ENCODE data around the gene NDUFAF2. TPM values are rescaled to one million over a fixed set of nuclear protein-coding genes. Genes with fewer than 3 reads are reported as not detected.

Gene NDUFAF2
- total and polyA plus RNA-seq, 10 of the 15 experiments (the other 5 are each of a cell fraction or from before 2014, with no cell fraction given), result 22.4 to 121 (median 65.3) TPM

- TF ChIP-seq, protein P1, sequence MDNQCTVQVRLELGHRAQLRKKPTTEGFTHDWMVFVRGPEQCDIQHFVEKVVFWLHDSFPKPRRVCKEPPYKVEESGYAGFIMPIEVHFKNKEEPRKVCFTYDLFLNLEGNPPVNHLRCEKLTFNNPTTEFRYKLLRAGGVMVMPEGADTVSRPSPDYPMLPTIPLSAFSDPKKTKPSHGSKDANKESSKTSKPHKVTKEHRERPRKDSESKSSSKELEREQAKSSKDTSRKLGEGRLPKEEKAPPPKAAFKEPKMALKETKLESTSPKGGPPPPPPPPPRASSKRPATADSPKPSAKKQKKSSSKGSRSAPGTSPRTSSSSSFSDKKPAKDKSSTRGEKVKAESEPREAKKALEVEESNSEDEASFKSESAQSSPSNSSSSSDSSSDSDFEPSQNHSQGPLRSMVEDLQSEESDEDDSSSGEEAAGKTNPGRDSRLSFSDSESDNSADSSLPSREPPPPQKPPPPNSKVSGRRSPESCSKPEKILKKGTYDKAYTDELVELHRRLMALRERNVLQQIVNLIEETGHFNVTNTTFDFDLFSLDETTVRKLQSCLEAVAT (IDR thresholded peaks at IDR 0.05), result peak; percentile 7
- no peak for TF ChIP-seq USF2 (IDR thresholded peaks at IDR 0.05; ENCODE audit: borderline replicate concordance, low read depth, low read length)
- TF ChIP-seq ELK1 (IDR thresholded peaks at IDR 0.05; ENCODE audit: low read depth, low read length), result peak; percentile 88
- no peak for TF ChIP-seq ZBED1 (IDR thresholded peaks at IDR 0.05; ENCODE audit: borderline replicate concordance)
- peak; percentile 66; the same call in 1 of the 2 replicates for TF ChIP-seq NBN (IDR thresholded peaks at IDR 0.05)
- TF ChIP-seq, protein P2, sequence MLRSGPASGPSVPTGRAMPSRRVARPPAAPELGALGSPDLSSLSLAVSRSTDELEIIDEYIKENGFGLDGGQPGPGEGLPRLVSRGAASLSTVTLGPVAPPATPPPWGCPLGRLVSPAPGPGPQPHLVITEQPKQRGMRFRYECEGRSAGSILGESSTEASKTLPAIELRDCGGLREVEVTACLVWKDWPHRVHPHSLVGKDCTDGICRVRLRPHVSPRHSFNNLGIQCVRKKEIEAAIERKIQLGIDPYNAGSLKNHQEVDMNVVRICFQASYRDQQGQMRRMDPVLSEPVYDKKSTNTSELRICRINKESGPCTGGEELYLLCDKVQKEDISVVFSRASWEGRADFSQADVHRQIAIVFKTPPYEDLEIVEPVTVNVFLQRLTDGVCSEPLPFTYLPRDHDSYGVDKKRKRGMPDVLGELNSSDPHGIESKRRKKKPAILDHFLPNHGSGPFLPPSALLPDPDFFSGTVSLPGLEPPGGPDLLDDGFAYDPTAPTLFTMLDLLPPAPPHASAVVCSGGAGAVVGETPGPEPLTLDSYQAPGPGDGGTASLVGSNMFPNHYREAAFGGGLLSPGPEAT (IDR thresholded peaks at IDR 0.05; ENCODE audit: low read depth), result peak; percentile 61; the same call in 1 of the 2 replicates
- no peak for TF ChIP-seq SUPT20H (IDR thresholded peaks at IDR 0.05; ENCODE audit: borderline replicate concordance, control insufficient read depth, low read depth, low read length)
- peak; percentile 71 for TF ChIP-seq RUNX3 (IDR thresholded peaks at IDR 0.05; ENCODE audit: low read length)
- TF ChIP-seq SPI1 (IDR thresholded peaks at IDR 0.05; ENCODE audit: borderline replicate concordance, insufficient read depth, low read depth, low read length), result peak; percentile 54; the same call in 1 of the 2 replicates
- peak; percentile 51; the same call in 1 of the 2 replicates for TF ChIP-seq POLR2AphosphoS2 (IDR thresholded peaks at IDR 0.05; ENCODE audit: low read depth, low read length)
- TF ChIP-seq ZNF24 (IDR thresholded peaks at IDR 0.05), result peak; percentile 35; the same call in 1 of the 2 replicates
- TF ChIP-seq CBX5 (IDR thresholded peaks at IDR 0.05; ENCODE audit: low read depth), result 0 out of 2 replicates have a peak, but pooled peaks have one; percentile 53
- TF ChIP-seq HDAC6 (IDR thresholded peaks at IDR 0.05; ENCODE audit: unreplicated experiment), result no peak
- TF ChIP-seq, protein P3, sequence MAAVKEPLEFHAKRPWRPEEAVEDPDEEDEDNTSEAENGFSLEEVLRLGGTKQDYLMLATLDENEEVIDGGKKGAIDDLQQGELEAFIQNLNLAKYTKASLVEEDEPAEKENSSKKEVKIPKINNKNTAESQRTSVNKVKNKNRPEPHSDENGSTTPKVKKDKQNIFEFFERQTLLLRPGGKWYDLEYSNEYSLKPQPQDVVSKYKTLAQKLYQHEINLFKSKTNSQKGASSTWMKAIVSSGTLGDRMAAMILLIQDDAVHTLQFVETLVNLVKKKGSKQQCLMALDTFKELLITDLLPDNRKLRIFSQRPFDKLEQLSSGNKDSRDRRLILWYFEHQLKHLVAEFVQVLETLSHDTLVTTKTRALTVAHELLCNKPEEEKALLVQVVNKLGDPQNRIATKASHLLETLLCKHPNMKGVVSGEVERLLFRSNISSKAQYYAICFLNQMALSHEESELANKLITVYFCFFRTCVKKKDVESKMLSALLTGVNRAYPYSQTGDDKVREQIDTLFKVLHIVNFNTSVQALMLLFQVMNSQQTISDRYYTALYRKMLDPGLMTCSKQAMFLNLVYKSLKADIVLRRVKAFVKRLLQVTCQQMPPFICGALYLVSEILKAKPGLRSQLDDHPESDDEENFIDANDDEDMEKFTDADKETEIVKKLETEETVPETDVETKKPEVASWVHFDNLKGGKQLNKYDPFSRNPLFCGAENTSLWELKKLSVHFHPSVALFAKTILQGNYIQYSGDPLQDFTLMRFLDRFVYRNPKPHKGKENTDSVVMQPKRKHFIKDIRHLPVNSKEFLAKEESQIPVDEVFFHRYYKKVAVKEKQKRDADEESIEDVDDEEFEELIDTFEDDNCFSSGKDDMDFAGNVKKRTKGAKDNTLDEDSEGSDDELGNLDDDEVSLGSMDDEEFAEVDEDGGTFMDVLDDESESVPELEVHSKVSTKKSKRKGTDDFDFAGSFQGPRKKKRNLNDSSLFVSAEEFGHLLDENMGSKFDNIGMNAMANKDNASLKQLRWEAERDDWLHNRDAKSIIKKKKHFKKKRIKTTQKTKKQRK (IDR thresholded peaks at IDR 0.05; ENCODE audit: low read depth, low read length), result no peak
- peak; percentile 72; the same call in 1 of the 2 replicates for TF ChIP-seq TCF12 (IDR thresholded peaks at IDR 0.05; ENCODE audit: low read depth, low read length)
- TF ChIP-seq FOXM1 (IDR thresholded peaks at IDR 0.05; ENCODE audit: low read depth, low read length), result no peak
- TF ChIP-seq SIN3A (IDR thresholded peaks at IDR 0.05; ENCODE audit: low read depth, low read length), result 0 out of 2 replicates have a peak, but pooled peaks have one; percentile 46
- peak; percentile 89 for TF ChIP-seq TAF1 (IDR thresholded peaks at IDR 0.05; ENCODE audit: borderline replicate concordance, low read depth, low read length)
Measured at GRCh38 chr5:61162010-61162831, 217.2 kb downstream of the NDUFAF2 start, which contains the start of gene SMIM15 (continued).
